Neural progenitor cell (in vitro differentiated cells): ENCODE results near the gene OR6B1.

Experiments
- CTCF ChIP-seq: fragments of 200-600 bp; sonication (generic); IDR thresholded peaks from 2 replicates; pipeline ENCODE4 v1.5.1; 2017; ENCODE audit warnings: antibody characterized with exemption, mild to moderate bottlenecking
- EZH2 ChIP-seq: fragments of 200-600 bp; sonication (generic); IDR thresholded peaks from 2 replicates; pipeline ENCODE4 v1.6.1; 2017; ENCODE audit warnings: antibody characterized with exemption, mild to moderate bottlenecking, moderate library complexity

GRCh38 chr7:144027070-144027469 is 26.9 kb downstream of the OR6B1 start:
- TF ChIP-seq CTCF: peak; percentile 55
- no peak for TF ChIP-seq EZH2
